D341Med (cell line): ENCODE measurements around the gene MGLL.
A peak's percentile ranks its signal among the peaks of the same experiment; 100 is the strongest.
"Not testable (repeated sequence)": the region's sequence is repeated elsewhere in the genome, so short reads cannot be mapped to it uniquely, and the experiment has no call there.

Experiments used
- DNase-seq: peaks from one replicate; pipeline ENCODE4 v3.0.0; 2012; ENCODE audit warnings: low spot score

MGLL gene

GRCh38 chr3:127673191-127674100, 148.9 kb downstream of the MGLL start:
- peak; percentile 72 for DNase-seq

- peak; percentile 97 for DNase-seq
These were observed 149.7 kb downstream of the MGLL start, which contains the start of gene ABTB1 for GRCh38 chr3:127672429-127673190. ABTB1 (plus strand) TSS chr3:127672952; CDS start chr3:127673026, 74 bp downstream.

- DNase-seq = no peak
These were observed 150.5 kb downstream of the MGLL start for GRCh38 chr3:127671523-127672428.

GRCh38 chr3:127670761-127671522, 151.4 kb downstream of the MGLL start:
- DNase-seq = no peak

- DNase-seq = no peak
These were observed 152.1 kb downstream of the MGLL start for GRCh38 chr3:127670229-127670559.

GRCh38 chr3:127669541-127670228, 152.6 kb downstream of the MGLL start:
- DNase-seq = no peak

- DNase-seq = no peak
These were observed 153.4 kb downstream of the MGLL start for GRCh38 chr3:127668906-127669305.

- peak; percentile 21 for DNase-seq
These were observed 155.1 kb downstream of the MGLL start for GRCh38 chr3:127667119-127667681.

GRCh38 chr3:127666676-127667075, 155.6 kb downstream of the MGLL start:
- DNase-seq = no peak

GRCh38 chr3:127665586-127665985, 156.7 kb downstream of the MGLL start:
- no peak for DNase-seq

- no peak for DNase-seq
These were observed 157.2 kb downstream of the MGLL start for GRCh38 chr3:127665165-127665564.

- no peak for DNase-seq
These were observed 159.2 kb downstream of the MGLL start for GRCh38 chr3:127663151-127663550.

- no peak for DNase-seq
These were observed 160.3 kb downstream of the MGLL start for GRCh38 chr3:127662001-127662469.

GRCh38 chr3:127661600-127661999, 160.7 kb downstream of the MGLL start:
- DNase-seq = no peak

- DNase-seq = peak; percentile 14
These were observed 161.6 kb downstream of the MGLL start for GRCh38 chr3:127660621-127661251.

GRCh38 chr3:127658234-127658633, 164.1 kb downstream of the MGLL start:
- DNase-seq = no peak

GRCh38 chr3:127656906-127657305, 165.4 kb downstream of the MGLL start:
- DNase-seq = no peak

GRCh38 chr3:127655641-127656040, 166.7 kb downstream of the MGLL start:
- no peak for DNase-seq

GRCh38 chr3:127654993-127655392, 167.3 kb downstream of the MGLL start:
- DNase-seq = not testable (repeated sequence)

- no peak for DNase-seq
These were observed 167.9 kb downstream of the MGLL start for GRCh38 chr3:127654374-127654773.
